Measurements from ENCODE around the gene GABRD.

GABRD gene

GRCh38 chr1:2027961-2028583 lies 8.9 kb downstream of the GABRD start:
- TF ChIP-seq JUND (IDR thresholded peaks at IDR 0.05; ENCODE audit: low read depth), result no peak
- no peak for DNase-seq (ENCODE audit: low read depth in 1 of 2, low spot score in 1 of 2)
- in situ Hi-C loops (cut with HindIII; ENCODE audit: low pct_unique_long_range_greater_than_20kb, low sequenced_read_pairs), result no loop called here

- DNase-seq (ENCODE audit: low read depth in 1 of 2, low spot score in 1 of 2), result no peak
- in situ Hi-C loops (cut with HindIII; ENCODE audit: low pct_unique_long_range_greater_than_20kb, low sequenced_read_pairs), result no loop called here
- no peak for TF ChIP-seq JUND (IDR thresholded peaks at IDR 0.05; ENCODE audit: low read depth)
These were observed 9.9 kb downstream of the GABRD start for GRCh38 chr1:2028870-2029560.

GRCh38 chr1:2029561-2029960 lies 10.4 kb downstream of the GABRD start:
- in situ Hi-C loops (cut with HindIII; ENCODE audit: low pct_unique_long_range_greater_than_20kb, low sequenced_read_pairs), result no loop called here
- no peak for DNase-seq (ENCODE audit: low read depth in 1 of 2, low spot score in 1 of 2)
- TF ChIP-seq JUND (IDR thresholded peaks at IDR 0.05; ENCODE audit: low read depth), result no peak

GRCh38 chr1:2030076-2030871 lies 11.1 kb downstream of the GABRD start:
- in situ Hi-C loops (cut with HindIII; ENCODE audit: low pct_unique_long_range_greater_than_20kb, low sequenced_read_pairs), result no loop called here
- no peak for TF ChIP-seq JUND (IDR thresholded peaks at IDR 0.05; ENCODE audit: low read depth)
- DNase-seq (ENCODE audit: low read depth in 1 of 2, low spot score in 1 of 2), result no peak

- in situ Hi-C loops (cut with HindIII; ENCODE audit: low pct_unique_long_range_greater_than_20kb, low sequenced_read_pairs), result no loop called here
- DNase-seq (ENCODE audit: low read depth in 1 of 2, low spot score in 1 of 2), result peak; percentile 16 to 44
- no peak for TF ChIP-seq JUND (IDR thresholded peaks at IDR 0.05; ENCODE audit: low read depth)
These were observed 12.7 kb downstream of the GABRD start for GRCh38 chr1:2031546-2032540.

GRCh38 chr1:2032737-2033136 lies 13.6 kb downstream of the GABRD start:
- no peak for DNase-seq (ENCODE audit: low read depth in 1 of 2, low spot score in 1 of 2)
- in situ Hi-C loops (cut with HindIII; ENCODE audit: low pct_unique_long_range_greater_than_20kb, low sequenced_read_pairs), result no loop called here
- no peak for TF ChIP-seq JUND (IDR thresholded peaks at IDR 0.05; ENCODE audit: low read depth)

- in situ Hi-C loops (cut with HindIII; ENCODE audit: low pct_unique_long_range_greater_than_20kb, low sequenced_read_pairs), result no loop called here
- TF ChIP-seq JUND (IDR thresholded peaks at IDR 0.05; ENCODE audit: low read depth), result no peak
- no peak for DNase-seq (ENCODE audit: low read depth in 1 of 2, low spot score in 1 of 2)
These were observed 14.0 kb downstream of the GABRD start for GRCh38 chr1:2033165-2033564.

- in situ Hi-C loops (cut with HindIII; ENCODE audit: low pct_unique_long_range_greater_than_20kb, low sequenced_read_pairs), result no loop called here
- DNase-seq (ENCODE audit: low read depth in 1 of 2, low spot score in 1 of 2), result no peak
These were observed 17.1 kb downstream of the GABRD start for GRCh38 chr1:2036287-2036686.

GRCh38 chr1:2037314-2037979 lies 18.3 kb downstream of the GABRD start:
- DNase-seq (ENCODE audit: low read depth in 1 of 2, low spot score in 1 of 2), result no peak
- in situ Hi-C loops (cut with HindIII; ENCODE audit: low pct_unique_long_range_greater_than_20kb, low sequenced_read_pairs), result no loop called here
- no peak for TF ChIP-seq JUND (IDR thresholded peaks at IDR 0.05; ENCODE audit: low read depth)

More at GRCh38 chr1:2036287-2036686, 17.1 kb downstream of the GABRD start:
- TF ChIP-seq JUND (IDR thresholded peaks at IDR 0.05; ENCODE audit: low read depth), result no peak

GRCh38 chr1:2038229-2038628 lies 19.1 kb downstream of the GABRD start:
- in situ Hi-C loops (cut with HindIII; ENCODE audit: low pct_unique_long_range_greater_than_20kb, low sequenced_read_pairs), result no loop called here
- DNase-seq (ENCODE audit: low read depth in 1 of 2, low spot score in 1 of 2), result no peak
- no peak for TF ChIP-seq JUND (IDR thresholded peaks at IDR 0.05; ENCODE audit: low read depth)

GRCh38 chr1:2039251-2039650 lies 20.1 kb downstream of the GABRD start:
- DNase-seq (ENCODE audit: low read depth in 1 of 2, low spot score in 1 of 2), result no peak
- TF ChIP-seq JUND (IDR thresholded peaks at IDR 0.05; ENCODE audit: low read depth), result no peak
- in situ Hi-C loops (cut with HindIII; ENCODE audit: low pct_unique_long_range_greater_than_20kb, low sequenced_read_pairs), result no loop called here
